Calu3 (cell line): ENCODE data around the gene MON1A. TPM values are rescaled to one million over a fixed set of nuclear protein-coding genes. Genes with fewer than 3 reads are reported as not detected.
A peak's percentile ranks its signal among the peaks of the same experiment; 100 is the strongest.
"Not testable (repeated sequence)": the region's sequence is repeated elsewhere in the genome, so short reads cannot be mapped to it uniquely, and the experiment has no call there.

Experiments
- BruUV-seq: library from RNA; stranded (reverse); fragments of 400-500 nt; replicated peaks from 2 replicates; lab custom pipeline; 2021; lab: Mats Ljungman, UMichigan
- CTCF ChIA-PET: fragments of 300-600 bp; sonication (Branson Sonifier 250); formaldehyde crosslinking; loops from one replicate; lab custom pipeline; 2022; ENCODE audit warnings: antibody characterized with exemption; lab: Charles Lee
- DNase-seq: peaks from one replicate; pipeline ENCODE4 v3.0.0; 2022
- H3K27ac Mint-ChIP-seq: one replicate; pipeline ENCODE4 v1.8.0; 2022; ENCODE audit warnings: mixed read lengths; ENCODE audit not compliant: unreplicated experiment
- H3K27me3 Mint-ChIP-seq: one replicate; pipeline ENCODE4 v1.8.0; 2022; ENCODE audit warnings: mixed read lengths; ENCODE audit not compliant: unreplicated experiment
- H3K36me3 Mint-ChIP-seq: one replicate; pipeline ENCODE4 v1.8.0; 2022; ENCODE audit warnings: mild to moderate bottlenecking, moderate library complexity, mixed read lengths; ENCODE audit not compliant: insufficient read depth, unreplicated experiment
- H3K4me1 Mint-ChIP-seq: one replicate; pipeline ENCODE4 v1.8.0; 2022; ENCODE audit warnings: mild to moderate bottlenecking, low read depth, mixed read lengths; ENCODE audit not compliant: unreplicated experiment
- H3K4me3 Mint-ChIP-seq: one replicate; pipeline ENCODE4 v1.8.0; 2022; ENCODE audit warnings: mild to moderate bottlenecking, low read depth, moderate library complexity, mixed read lengths; ENCODE audit not compliant: unreplicated experiment
- H3K9me3 Mint-ChIP-seq: one replicate; pipeline ENCODE4 v1.8.0; 2022; ENCODE audit warnings: low read depth, mixed read lengths; ENCODE audit not compliant: unreplicated experiment
- intact Hi-C: fragments of 100-400 bp; cut with micrococcal nuclease; formaldehyde crosslinking; loops from one replicate; pipeline ENCODE4 v1.10.0; 2022; ENCODE audit not compliant: unreplicated experiment
- total RNA-seq: library from RNA; stranded (reverse); gene quantifications from 2 replicates; pipeline ENCODE4 v1.2.3, GENCODE V29; 2022
- TF ChIP-seq, protein P1 (sequence below): fragments of 200-600 bp; IDR thresholded peaks from one replicate; pipeline ENCODE4 v1.8.0; 2022; ENCODE audit warnings: antibody characterized with exemption; ENCODE audit not compliant: unreplicated experiment

Gene MON1A
- total RNA-seq, 1 experiment from 2014 or later, result 8.4 TPM

DNA sequence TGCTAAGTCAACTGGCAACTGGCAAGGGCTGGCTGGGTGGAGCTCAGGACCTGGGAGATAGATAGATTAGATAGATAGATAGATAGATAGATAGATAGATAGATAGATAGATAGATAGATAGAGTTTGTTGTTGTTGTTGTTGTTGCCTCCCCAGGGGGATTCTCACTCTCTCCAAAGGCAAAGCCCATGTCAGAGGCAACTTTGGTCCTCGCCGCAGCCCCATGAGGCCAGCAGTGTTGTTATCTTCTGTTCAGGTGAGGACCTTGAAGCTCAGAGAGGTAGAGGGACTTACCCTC lies 18.5 kb downstream of the MON1A start:
- DNase-seq, result no peak
- no TSS peak for BruUV-seq
- Mint-ChIP-seq H3K36me3 (peaks cover 8% of the 10 kb centered on the region), H3K9me3 (no peaks in the 10 kb centered on the region), H3K4me3 (no peak overlapping the region), H3K4me1 (peaks cover 24% of the 10 kb centered on the region), H3K27ac (no peak overlapping the region), H3K27me3 (no peaks in the 10 kb centered on the region)
- CTCF ChIA-PET, result no interaction called here
- intact Hi-C loops, result no loop called here
- TF ChIP-seq, protein P1, sequence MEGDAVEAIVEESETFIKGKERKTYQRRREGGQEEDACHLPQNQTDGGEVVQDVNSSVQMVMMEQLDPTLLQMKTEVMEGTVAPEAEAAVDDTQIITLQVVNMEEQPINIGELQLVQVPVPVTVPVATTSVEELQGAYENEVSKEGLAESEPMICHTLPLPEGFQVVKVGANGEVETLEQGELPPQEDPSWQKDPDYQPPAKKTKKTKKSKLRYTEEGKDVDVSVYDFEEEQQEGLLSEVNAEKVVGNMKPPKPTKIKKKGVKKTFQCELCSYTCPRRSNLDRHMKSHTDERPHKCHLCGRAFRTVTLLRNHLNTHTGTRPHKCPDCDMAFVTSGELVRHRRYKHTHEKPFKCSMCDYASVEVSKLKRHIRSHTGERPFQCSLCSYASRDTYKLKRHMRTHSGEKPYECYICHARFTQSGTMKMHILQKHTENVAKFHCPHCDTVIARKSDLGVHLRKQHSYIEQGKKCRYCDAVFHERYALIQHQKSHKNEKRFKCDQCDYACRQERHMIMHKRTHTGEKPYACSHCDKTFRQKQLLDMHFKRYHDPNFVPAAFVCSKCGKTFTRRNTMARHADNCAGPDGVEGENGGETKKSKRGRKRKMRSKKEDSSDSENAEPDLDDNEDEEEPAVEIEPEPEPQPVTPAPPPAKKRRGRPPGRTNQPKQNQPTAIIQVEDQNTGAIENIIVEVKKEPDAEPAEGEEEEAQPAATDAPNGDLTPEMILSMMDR, result no peak

DNA sequence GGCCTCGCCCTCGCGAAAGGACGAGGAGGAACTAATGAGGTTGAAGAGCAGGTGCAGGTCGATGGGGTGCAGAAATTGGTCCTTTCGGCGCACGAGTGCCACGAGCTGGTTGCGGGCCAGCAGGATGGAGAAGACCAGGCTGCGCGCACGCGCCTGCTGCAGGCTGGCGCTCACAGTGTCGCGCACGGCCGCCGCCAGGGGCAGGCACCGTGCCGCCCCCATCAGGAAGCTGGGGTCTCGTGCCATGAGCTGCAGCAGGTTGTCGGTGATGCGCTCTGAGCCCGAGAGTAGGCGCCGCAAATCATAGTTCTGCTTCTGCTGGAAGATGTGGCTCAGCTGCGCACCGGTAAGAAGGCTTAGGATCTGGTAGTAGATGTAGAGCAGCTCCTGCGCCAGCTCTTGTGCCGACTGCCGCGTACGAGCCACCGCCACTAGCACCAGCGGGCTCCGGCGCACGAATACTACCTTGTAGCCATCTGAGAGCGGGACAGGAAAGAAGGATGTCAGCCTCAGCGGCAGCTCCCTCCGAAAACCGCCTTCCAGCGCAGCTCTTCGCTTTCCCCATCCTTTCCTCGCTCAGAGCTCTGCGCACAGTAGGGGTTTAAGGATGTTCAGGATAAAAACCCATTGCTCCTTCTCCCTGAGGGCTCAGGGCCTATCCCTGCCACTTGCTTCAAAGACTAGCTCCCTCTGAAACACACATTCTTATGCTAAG lies 19.0 kb downstream of the MON1A start:
- H3K9me3 Mint-ChIP-seq, result no peaks in the 10 kb centered on the region
- peaks cover 13% of the 10 kb centered on the region for H3K36me3 Mint-ChIP-seq
- no peaks in the 10 kb centered on the region for H3K27me3 Mint-ChIP-seq
- H3K4me3 Mint-ChIP-seq, result no peak overlapping the region
- DNase-seq, result no peak
- CTCF ChIA-PET, result no interaction called here
- TF ChIP-seq, protein P1, result no peak
- intact Hi-C loops, result no loop called here
- H3K4me1 Mint-ChIP-seq, result peaks cover 30% of the 10 kb centered on the region
- BruUV-seq, result no TSS peak
- H3K27ac Mint-ChIP-seq, result peak overlapping the region; percentile 13

DNA sequence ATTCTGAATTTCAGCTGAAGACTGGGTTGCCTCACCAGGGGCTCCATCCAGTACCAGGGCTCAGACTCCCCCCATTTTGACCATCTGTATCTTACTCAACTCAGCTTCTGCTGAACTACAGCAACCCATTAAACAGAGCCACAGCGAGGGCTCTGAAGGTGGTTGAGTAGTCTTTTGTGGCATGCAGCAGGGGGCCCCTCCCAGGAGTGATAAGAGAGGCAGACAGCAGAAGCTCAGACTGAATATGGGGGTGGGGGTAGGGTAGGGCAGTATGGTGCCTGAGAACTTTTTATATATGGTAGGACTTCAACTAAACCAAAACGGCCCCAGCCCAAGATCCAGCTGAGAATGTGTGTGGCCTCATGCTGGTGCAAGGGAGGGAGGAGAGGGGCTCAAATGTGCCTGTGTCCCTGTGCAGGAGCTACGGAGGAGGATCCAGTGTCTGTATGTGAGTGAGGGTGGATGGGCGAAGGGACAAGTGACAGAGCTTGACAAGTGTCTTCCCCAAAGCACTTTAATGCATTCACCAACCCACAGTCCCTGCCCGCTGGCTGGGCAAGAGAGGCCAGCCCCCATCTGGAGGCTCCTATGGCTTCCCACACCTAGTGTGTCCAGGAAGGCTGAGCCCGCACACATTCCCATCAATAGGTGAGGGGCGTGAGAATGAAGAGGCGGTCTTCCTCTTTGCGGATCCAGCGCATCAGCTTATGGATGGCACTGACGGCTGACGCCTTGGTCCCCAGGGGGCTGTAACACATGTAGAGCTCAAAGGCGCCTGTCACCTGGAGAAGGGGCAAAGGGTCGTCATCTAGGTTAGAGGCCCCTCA lies 21.0 kb downstream of the MON1A start:
- no peak overlapping the region for H3K4me3 Mint-ChIP-seq
- H3K4me1 Mint-ChIP-seq, result peaks cover 24% of the 10 kb centered on the region
- TF ChIP-seq, protein P1, result no peak
- no peak for DNase-seq
- no peaks in the 10 kb centered on the region for H3K9me3 Mint-ChIP-seq
- H3K27me3 Mint-ChIP-seq, result no peaks in the 10 kb centered on the region
- intact Hi-C loops, result loop anchor here (5.0 kb wide), 1 partner anchor 106 kb away; the partner anchor contains the start of gene INKA1
- no TSS peak for BruUV-seq
- no peak overlapping the region for H3K27ac Mint-ChIP-seq
- CTCF ChIA-PET, result interaction anchor here (0.6 kb wide), 2 partner anchors 91 to 1826 kb away, joined by 3 to 4 read pairs; no protein-coding TSS in a partner anchor
- H3K36me3 Mint-ChIP-seq, result peaks cover 24% of the 10 kb centered on the region

DNA sequence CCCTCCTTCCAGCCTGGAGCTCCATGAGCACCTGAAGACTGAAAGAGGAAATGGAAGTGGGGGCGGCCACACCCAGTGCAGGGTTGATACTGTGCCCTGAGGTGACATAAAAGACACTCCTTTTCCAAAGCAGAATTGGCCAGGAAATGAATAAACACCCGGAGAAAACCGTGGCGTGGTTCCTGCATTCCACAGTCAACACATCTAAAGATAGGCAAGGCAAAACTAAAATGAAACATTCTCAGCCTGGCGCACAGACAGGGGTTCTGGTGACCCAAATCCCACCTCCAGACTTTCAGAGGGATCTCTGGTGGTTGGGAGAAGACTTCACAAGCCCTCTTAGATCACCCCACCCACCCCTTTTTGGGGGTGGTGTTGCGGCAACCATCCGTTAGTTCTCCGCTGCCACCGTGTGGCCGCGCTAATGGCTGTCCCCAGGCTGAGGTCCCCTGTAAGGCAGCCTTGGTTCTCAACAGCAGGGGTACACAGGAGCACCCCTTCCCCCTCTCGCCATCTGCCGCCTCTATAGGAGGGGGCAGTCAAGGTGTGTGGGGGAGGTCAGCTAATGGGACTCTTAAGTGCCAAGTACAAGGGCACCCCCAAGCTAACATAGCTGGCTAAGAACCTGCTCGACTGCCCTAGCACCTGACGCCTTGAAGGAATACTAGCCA lies 23.4 kb downstream of the MON1A start:
- no TSS peak for BruUV-seq
- Mint-ChIP-seq H3K27ac (peak overlapping the region; percentile 80), H3K4me3 (peak overlapping the region; percentile 54), H3K9me3 (no peaks in the 10 kb centered on the region), H3K27me3 (no peaks in the 10 kb centered on the region), H3K4me1 (peaks cover 24% of the 10 kb centered on the region), H3K36me3 (peaks cover 43% of the 10 kb centered on the region)
- peak; percentile 65 for DNase-seq
- CTCF ChIA-PET, result interaction anchor here (0.5 to 2.2 kb wide), 7 partner anchors 9 to 1593 kb away, joined by 3 to 18 read pairs (median 4); partner anchors contain the start of genes DCAF1, INKA1 and MON1A
- intact Hi-C loops, result loop anchor here (5.0 kb wide), 1 partner anchor 104 kb away; the partner anchor contains the start of gene INKA1
- TF ChIP-seq, protein P1, result peak; percentile 68

DNA sequence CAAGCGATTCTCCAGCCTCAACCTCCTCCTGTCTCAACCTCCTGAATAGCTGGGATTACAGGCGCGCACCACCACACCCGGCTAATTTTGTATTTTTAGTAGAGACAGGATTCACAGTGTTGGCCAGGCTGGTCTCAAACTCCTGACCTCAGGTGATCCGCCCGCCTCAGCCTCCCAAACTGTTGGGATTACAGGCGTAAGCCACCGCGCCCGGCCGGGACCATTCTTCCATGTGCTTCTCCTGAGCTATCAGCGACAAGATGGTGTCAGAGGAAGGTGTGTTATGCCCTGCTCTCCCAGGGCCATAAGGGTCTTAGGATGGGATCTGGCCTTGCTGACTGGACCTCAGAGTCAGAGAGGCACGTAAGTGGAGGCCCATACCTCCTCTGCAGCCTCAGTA lies 25.2 kb downstream of the MON1A start:
- CTCF ChIA-PET, result interaction anchor here (1.0 kb wide), 1 partner anchor 101 kb away, joined by 3 read pairs; the partner anchor contains the start of gene INKA1
- H3K36me3 Mint-ChIP-seq, result peaks cover 61% of the 10 kb centered on the region
- peaks cover 24% of the 10 kb centered on the region for H3K4me1 Mint-ChIP-seq
- H3K27me3 Mint-ChIP-seq, DNase-seq, BruUV-seq, intact Hi-C loops, H3K9me3 Mint-ChIP-seq: not testable (repeated sequence)
- peak overlapping the region; percentile 87 for H3K4me3 Mint-ChIP-seq
- H3K27ac Mint-ChIP-seq, result peak overlapping the region; percentile 81
